ENCODE results near the gene CCDC92.
"Not testable (repeated sequence)": the region's sequence is repeated elsewhere in the genome, so short reads cannot be mapped to it uniquely, and the experiment has no call there.

The CCDC92 gene

GRCh38 chr12:123917337-123917850, 55.2 kb downstream of the CCDC92 start:
- in situ Hi-C loops (cut with MboI; ENCODE audit: low pct_unique_long_range_greater_than_20kb, low sequenced_read_pairs, unreplicated experiment): no loop called here
- no peak for DNase-seq (ENCODE audit: low spot score)
- TF ChIP-seq, protein P1, sequence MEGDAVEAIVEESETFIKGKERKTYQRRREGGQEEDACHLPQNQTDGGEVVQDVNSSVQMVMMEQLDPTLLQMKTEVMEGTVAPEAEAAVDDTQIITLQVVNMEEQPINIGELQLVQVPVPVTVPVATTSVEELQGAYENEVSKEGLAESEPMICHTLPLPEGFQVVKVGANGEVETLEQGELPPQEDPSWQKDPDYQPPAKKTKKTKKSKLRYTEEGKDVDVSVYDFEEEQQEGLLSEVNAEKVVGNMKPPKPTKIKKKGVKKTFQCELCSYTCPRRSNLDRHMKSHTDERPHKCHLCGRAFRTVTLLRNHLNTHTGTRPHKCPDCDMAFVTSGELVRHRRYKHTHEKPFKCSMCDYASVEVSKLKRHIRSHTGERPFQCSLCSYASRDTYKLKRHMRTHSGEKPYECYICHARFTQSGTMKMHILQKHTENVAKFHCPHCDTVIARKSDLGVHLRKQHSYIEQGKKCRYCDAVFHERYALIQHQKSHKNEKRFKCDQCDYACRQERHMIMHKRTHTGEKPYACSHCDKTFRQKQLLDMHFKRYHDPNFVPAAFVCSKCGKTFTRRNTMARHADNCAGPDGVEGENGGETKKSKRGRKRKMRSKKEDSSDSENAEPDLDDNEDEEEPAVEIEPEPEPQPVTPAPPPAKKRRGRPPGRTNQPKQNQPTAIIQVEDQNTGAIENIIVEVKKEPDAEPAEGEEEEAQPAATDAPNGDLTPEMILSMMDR (IDR thresholded peaks at IDR 0.05; ENCODE audit: extremely low read depth, insufficient read depth, missing control alignments): no peak

- DNase-seq (ENCODE audit: low spot score): no peak
- TF ChIP-seq, protein P1 (IDR thresholded peaks at IDR 0.05; ENCODE audit: extremely low read depth, insufficient read depth, missing control alignments): no peak
- in situ Hi-C loops (cut with MboI; ENCODE audit: low pct_unique_long_range_greater_than_20kb, low sequenced_read_pairs, unreplicated experiment): no loop called here
Measured at GRCh38 chr12:123916729-123917128, 55.9 kb downstream of the CCDC92 start.

GRCh38 chr12:123914726-123915333, 57.8 kb downstream of the CCDC92 start:
- in situ Hi-C loops (cut with MboI; ENCODE audit: low pct_unique_long_range_greater_than_20kb, low sequenced_read_pairs, unreplicated experiment): no loop called here
- no peak for DNase-seq (ENCODE audit: low spot score)
- TF ChIP-seq, protein P1 (IDR thresholded peaks at IDR 0.05; ENCODE audit: extremely low read depth, insufficient read depth, missing control alignments): no peak

- TF ChIP-seq, protein P1 (IDR thresholded peaks at IDR 0.05; ENCODE audit: extremely low read depth, insufficient read depth, missing control alignments): no peak
- in situ Hi-C loops (cut with MboI; ENCODE audit: low pct_unique_long_range_greater_than_20kb, low sequenced_read_pairs, unreplicated experiment): no loop called here
- no peak for DNase-seq (ENCODE audit: low spot score)
Measured at GRCh38 chr12:123912415-123913380, 59.9 kb downstream of the CCDC92 start.

DNA sequence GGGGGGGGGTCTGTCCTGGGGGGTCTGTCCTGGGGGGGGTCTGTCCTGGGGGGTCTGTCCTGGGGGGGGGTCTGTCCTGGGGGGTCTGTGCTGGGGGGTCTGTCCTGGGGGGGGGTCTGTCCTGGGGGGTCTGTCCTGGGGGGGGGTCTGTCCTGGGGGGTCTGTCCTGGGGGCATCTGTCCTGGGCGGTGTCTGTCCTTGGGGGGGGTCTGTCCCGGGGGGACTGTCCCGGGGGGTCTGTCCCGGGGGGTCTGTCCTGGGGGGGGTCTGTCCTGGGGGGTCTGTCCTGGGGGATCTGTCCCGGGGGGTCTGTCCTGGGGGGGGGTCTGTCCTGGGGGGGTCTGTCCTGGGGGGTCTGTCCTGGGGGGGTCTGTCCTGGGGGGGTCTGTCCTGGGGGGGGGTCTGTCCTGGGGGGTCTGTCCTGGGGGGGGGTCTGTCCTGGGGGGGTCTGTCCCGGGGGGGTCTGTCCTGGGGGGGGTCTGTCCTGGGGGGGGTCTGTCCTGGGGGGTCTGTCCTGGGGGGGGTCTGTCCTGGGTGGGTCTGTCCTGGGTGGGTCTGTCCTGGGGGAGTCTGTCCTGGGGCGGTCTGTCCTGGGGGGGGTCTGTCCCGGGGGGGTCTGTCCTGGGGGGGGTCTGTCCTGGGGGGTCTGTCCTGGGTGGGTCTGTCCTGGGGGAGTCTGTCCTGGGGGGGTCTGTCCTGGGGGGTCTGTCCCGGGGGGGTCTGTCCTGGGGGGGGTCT, 60.8 kb downstream of the CCDC92 start:
- DNase-seq (ENCODE audit: low spot score); in situ Hi-C loops (cut with MboI; ENCODE audit: low pct_unique_long_range_greater_than_20kb, low sequenced_read_pairs, unreplicated experiment): not testable (repeated sequence)

- DNase-seq (ENCODE audit: low spot score): no peak
- in situ Hi-C loops (cut with MboI; ENCODE audit: low pct_unique_long_range_greater_than_20kb, low sequenced_read_pairs, unreplicated experiment): no loop called here
- TF ChIP-seq, protein P1 (IDR thresholded peaks at IDR 0.05; ENCODE audit: extremely low read depth, insufficient read depth, missing control alignments): no peak
Measured at GRCh38 chr12:123910761-123911193, 61.9 kb downstream of the CCDC92 start.

Measured in GM13977 (cell line).